Omental fat pad (tissue), 4 donors: ENCODE results near the gene SLC6A1. TPM values are rescaled to one million over a fixed set of nuclear protein-coding genes. Genes with fewer than 3 reads are reported as not detected.

Experiments used
- ATAC-seq: fragments of 150-250 bp; one replicate; pipeline ENCODE4 v1.9.1; 2016; ENCODE audit warnings: mild to moderate bottlenecking, moderate library complexity; ENCODE audit not compliant: low FRiP score
- DNase-seq: peaks from one replicate; pipeline ENCODE4 v3.0.0-alpha.2; 2019; ENCODE audit warnings: low spot score
- total RNA-seq, 4 donors: library from RNA; depleted of rRNA; stranded (reverse); fragments of >200 nt; gene quantifications; one replicate each; pipeline ENCODE4 v1.1.0, GENCODE V29; 2016
- TF ChIP-seq, protein P1 (sequence below), 3 donors: fragments of 450-650 bp; IDR thresholded peaks; one replicate each; pipeline ENCODE4 v1.5.1; 2016 to 2017; ENCODE audit warnings: antibody characterized with exemption in 3 of 3, mild to moderate bottlenecking in 3 of 3, moderate library complexity in 2 of 3

The SLC6A1 gene
- total RNA-seq, 4 donors from 2014 or later, result 0.09 to 2.0 (median 0.49) TPM

GRCh38 chr3:10982782-10983181, 9.8 kb upstream of the SLC6A1 start:
- ATAC-seq (no peak), DNase-seq (no peak)
- TF ChIP-seq, protein P1, sequence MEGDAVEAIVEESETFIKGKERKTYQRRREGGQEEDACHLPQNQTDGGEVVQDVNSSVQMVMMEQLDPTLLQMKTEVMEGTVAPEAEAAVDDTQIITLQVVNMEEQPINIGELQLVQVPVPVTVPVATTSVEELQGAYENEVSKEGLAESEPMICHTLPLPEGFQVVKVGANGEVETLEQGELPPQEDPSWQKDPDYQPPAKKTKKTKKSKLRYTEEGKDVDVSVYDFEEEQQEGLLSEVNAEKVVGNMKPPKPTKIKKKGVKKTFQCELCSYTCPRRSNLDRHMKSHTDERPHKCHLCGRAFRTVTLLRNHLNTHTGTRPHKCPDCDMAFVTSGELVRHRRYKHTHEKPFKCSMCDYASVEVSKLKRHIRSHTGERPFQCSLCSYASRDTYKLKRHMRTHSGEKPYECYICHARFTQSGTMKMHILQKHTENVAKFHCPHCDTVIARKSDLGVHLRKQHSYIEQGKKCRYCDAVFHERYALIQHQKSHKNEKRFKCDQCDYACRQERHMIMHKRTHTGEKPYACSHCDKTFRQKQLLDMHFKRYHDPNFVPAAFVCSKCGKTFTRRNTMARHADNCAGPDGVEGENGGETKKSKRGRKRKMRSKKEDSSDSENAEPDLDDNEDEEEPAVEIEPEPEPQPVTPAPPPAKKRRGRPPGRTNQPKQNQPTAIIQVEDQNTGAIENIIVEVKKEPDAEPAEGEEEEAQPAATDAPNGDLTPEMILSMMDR (IDR thresholded peaks at IDR 0.05), result no peak

DNA sequence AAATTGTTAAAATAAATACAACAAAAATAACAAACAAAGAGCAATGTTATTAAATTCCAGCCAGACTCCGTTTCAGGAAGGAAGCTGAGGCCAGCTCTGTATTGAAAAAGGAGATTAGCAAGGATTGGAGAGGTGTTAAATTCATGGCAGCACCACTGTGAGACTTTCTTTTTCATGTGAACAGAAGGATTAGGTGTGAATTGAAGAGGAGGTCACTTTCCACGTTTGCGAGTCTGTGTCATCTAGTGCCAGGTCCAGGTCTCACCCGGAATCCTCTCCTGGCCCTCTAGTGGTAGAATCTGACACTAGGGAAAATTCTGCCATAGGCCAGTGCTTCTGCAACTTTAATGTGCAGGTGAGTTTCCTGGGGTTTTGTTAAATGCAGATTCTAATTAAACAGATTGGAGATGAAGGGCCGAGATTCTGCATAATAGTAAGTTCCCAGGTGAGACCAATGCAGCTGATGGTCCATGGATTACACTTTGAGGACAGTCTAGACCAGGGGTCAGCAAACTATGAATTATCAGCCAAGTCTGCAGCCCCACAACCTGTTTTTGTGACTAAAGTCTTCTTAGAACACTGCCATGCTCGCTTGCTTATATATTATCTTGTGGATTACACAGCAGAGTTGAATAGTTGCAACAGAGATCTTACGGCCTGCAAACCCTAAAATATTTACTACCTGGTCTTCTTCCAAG, 9.2 kb upstream of the SLC6A1 start:
- DNase-seq, result no peak
- no peak for ATAC-seq
- TF ChIP-seq, protein P1 (IDR thresholded peaks at IDR 0.05), result no peak

DNA sequence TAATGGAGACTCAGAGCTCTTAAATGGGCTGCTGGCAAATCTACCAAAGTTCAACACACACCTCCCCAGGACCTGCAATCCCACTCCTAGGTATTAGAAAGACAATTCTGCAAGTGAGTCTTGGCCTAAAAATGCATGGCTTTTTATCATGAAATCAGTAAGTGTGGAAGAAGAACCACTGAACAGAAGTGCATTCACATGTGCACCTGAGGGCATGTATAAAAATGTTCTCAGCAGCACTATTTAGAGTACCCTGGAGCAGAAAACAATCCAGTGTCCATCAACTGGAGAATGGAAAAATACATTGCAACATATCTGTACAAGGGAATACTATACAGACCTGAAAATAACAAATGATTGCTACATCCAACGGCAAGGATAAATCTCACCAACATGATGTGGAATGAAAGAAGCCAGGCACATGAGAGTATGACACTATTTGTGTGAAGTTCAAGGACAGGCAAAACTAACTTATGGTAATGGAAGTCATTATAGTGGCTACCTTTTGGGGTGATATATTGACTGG, 8.1 kb upstream of the SLC6A1 start:
- ATAC-seq, result no peak
- TF ChIP-seq, protein P1 (IDR thresholded peaks at IDR 0.05), result no peak
- DNase-seq, result no peak

DNA sequence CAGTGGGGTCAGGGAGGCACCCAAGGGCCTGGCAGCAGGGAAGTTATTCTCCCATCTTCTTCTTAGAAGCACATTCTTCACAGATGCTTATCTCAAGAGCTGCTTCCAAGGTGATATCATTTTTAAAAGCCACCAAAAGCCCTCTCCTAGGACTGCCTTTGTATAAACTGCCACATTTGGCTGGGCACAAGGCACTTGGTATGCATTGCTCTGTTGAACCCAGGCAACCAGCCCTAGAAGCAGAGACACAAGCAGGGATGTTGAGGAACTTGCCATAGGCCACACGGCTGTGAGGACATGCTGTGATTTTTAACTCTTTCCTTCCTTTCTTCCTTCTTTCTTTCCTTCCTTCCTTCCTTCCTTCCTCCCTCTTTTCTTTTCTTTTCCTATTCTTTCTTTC, 7.4 kb upstream of the SLC6A1 start:
- TF ChIP-seq, protein P1 (IDR thresholded peaks at IDR 0.05), result no peak
- ATAC-seq (no peak), DNase-seq (no peak)

DNA sequence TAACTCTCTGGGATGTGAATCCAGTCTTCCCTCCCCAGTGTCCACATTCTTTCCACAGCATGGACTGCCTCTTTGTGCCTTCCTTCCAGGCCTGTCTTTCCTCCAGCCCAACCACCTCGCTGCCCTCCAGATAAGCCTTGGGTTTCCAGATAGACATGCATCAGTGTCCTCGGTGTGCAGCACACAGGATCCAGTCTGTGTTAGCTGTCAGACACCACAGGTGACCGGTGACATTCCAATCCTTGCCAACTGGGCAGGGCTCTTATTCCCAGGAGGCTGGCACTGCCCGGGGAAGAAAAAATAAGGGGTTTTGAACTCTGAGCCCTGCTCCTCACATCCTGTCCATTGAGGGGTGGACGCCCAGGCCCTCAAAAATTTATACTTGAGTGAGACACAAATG, 6.0 kb upstream of the SLC6A1 start:
- ATAC-seq (no peak), DNase-seq (no peak)
- TF ChIP-seq, protein P1 (IDR thresholded peaks at IDR 0.05), result no peak

- ATAC-seq (no peak), DNase-seq (no peak)
- TF ChIP-seq, protein P1 (IDR thresholded peaks at IDR 0.05), result no peak
These were observed 4.4 kb upstream of the SLC6A1 start for GRCh38 chr3:10988001-10988665.
